ENCODE results near the gene LINC00632. TPM values are rescaled to one million over a fixed set of nuclear protein-coding genes. Genes with fewer than 3 reads are reported as not detected.

Gene LINC00632
- total RNA-seq, 2 donors from 2014 or later: 168 to 247 TPM

DNA sequence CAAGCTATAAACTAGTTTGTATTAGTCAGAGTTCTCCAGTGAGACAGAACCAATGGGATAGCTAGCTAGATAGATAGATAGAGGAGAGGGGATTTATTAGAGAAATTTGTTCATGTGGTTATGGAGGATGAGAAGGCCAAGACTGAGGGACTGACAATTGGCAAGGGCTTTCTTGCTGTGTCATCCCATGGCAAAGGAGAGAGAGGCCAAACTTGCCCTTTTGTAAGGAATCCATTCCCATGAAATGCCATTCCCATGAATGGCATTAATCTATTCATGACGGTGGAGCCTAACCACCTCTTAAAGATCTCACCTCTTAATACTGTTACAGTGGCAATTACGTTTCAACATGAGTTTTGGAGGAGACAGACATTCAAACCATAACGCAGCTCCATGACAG, 58.1 kb downstream of the LINC00632 start:
- Histone ChIP-seq H3K4me1 (ENCODE audit: control insufficient read depth, insufficient read depth, low read length) (no peaks in the 10 kb centered on the region), H3K27me3 (ENCODE audit: control insufficient read depth, insufficient read depth, low read length, poor library complexity, severe bottlenecking) (no peaks in the 10 kb centered on the region), H3K9me3 (ENCODE audit: control insufficient read depth, low read length) (peaks cover 5% of the 10 kb centered on the region), H3K27ac (ENCODE audit: low read depth, low read length) (no peak overlapping the region), H3K9ac (ENCODE audit: extremely low read depth, low read length, poor library complexity, severe bottlenecking) (no peak overlapping the region), H3K36me3 (ENCODE audit: control insufficient read depth, insufficient read depth, low read length) (peaks cover 8% of the 10 kb centered on the region), H3K4me3 (ENCODE audit: low read length) (no peak overlapping the region)
- peaks cover 17% of the 10 kb centered on the region for H3K36me3 Mint-ChIP-seq (ENCODE audit: low read depth)
- H3K27me3 Mint-ChIP-seq (ENCODE audit: insufficient read depth): peaks cover 29% of the 10 kb centered on the region
- H3K27ac Mint-ChIP-seq: no peak overlapping the region
- WGBS, 2 experiments (ENCODE audit: insufficient coverage in 1 of 2, insufficient read length in 1 of 2): 92% methylated on average over 3 of the region's 3 CpGs; no CpG with 5 or more reads in 1 of the 2 experiments
- H3K4me1 Mint-ChIP-seq: peaks cover 8% of the 10 kb centered on the region
- H3K4me3 Mint-ChIP-seq: no peak overlapping the region
- no peak for DNase-seq
- peaks cover 12% of the 10 kb centered on the region for H3K9me3 Mint-ChIP-seq
- TF ChIP-seq, protein P1, sequence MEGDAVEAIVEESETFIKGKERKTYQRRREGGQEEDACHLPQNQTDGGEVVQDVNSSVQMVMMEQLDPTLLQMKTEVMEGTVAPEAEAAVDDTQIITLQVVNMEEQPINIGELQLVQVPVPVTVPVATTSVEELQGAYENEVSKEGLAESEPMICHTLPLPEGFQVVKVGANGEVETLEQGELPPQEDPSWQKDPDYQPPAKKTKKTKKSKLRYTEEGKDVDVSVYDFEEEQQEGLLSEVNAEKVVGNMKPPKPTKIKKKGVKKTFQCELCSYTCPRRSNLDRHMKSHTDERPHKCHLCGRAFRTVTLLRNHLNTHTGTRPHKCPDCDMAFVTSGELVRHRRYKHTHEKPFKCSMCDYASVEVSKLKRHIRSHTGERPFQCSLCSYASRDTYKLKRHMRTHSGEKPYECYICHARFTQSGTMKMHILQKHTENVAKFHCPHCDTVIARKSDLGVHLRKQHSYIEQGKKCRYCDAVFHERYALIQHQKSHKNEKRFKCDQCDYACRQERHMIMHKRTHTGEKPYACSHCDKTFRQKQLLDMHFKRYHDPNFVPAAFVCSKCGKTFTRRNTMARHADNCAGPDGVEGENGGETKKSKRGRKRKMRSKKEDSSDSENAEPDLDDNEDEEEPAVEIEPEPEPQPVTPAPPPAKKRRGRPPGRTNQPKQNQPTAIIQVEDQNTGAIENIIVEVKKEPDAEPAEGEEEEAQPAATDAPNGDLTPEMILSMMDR (conservative IDR thresholded peaks at IDR 0.05): no peak

DNA sequence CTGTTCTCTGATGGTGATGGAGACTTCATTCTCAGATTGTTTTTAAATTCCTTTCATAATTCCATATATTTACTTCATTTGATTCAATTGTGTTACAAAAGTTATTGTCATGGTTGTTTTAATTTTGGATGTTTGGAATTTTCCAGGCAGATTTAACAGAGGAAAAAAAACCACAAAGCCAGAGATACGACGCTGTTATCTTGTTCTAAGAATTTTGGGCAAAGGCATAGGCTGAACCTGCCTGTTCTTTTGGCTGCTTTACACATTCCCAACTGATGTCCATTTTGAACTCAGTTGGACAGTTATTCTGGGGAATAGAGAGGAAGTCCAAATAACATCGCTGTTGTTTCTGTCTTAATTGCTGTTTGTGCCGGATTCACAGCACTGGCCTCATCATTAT, 65.7 kb downstream of the LINC00632 start:
- Histone ChIP-seq H3K4me1 (ENCODE audit: control insufficient read depth, insufficient read depth, low read length) (no peaks in the 10 kb centered on the region), H3K36me3 (ENCODE audit: control insufficient read depth, insufficient read depth, low read length) (peaks cover 25% of the 10 kb centered on the region), H3K9me3 (ENCODE audit: control insufficient read depth, low read length) (peaks cover 5% of the 10 kb centered on the region), H3K27me3 (ENCODE audit: control insufficient read depth, insufficient read depth, low read length, poor library complexity, severe bottlenecking) (no peaks in the 10 kb centered on the region), H3K9ac (ENCODE audit: extremely low read depth, low read length, poor library complexity, severe bottlenecking) (no peak overlapping the region), H3K4me3 (ENCODE audit: low read length) (no peak overlapping the region), H3K27ac (ENCODE audit: low read depth, low read length) (no peak overlapping the region)
- H3K27ac Mint-ChIP-seq: no peak overlapping the region
- H3K4me3 Mint-ChIP-seq: no peak overlapping the region
- no peaks in the 10 kb centered on the region for H3K27me3 Mint-ChIP-seq (ENCODE audit: insufficient read depth)
- no peak for DNase-seq
- peaks cover 45% of the 10 kb centered on the region for H3K36me3 Mint-ChIP-seq (ENCODE audit: low read depth)
- peaks cover 40% of the 10 kb centered on the region for H3K9me3 Mint-ChIP-seq
- WGBS, 2 experiments (ENCODE audit: insufficient coverage in 1 of 2, insufficient read length in 1 of 2): 98 to 100% methylated on average over 1 to 4 of the region's 4 CpGs
- TF ChIP-seq, protein P1 (conservative IDR thresholded peaks at IDR 0.05): no peak
- H3K4me1 Mint-ChIP-seq: no peaks in the 10 kb centered on the region

DNA sequence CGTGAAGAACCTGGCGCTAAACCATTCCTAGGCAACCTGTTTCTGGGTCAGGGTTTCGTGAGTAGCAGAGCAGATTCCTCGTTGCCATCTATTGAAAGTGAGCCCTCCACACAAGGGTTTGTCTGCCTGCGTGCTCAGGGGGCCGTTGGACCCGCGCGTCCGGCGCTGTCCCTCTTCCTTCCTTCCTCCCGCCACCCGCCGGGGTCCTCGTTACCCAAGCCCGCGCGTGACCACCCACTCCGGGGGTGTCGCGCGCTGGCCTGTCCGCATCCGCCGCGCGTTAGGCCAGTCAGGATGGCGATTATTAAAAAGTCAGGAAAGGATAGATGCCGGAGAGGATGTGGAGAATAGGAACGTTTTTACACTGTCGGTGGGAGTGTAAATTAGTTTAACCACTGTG, 66.8 kb downstream of the LINC00632 start:
- Histone ChIP-seq H3K9me3 (ENCODE audit: control insufficient read depth, low read length) (no peaks in the 10 kb centered on the region), H3K36me3 (ENCODE audit: control insufficient read depth, insufficient read depth, low read length) (peaks cover 25% of the 10 kb centered on the region), H3K4me3 (ENCODE audit: low read length) (no peak overlapping the region), H3K27ac (ENCODE audit: low read depth, low read length) (no peak overlapping the region), H3K4me1 (ENCODE audit: control insufficient read depth, insufficient read depth, low read length) (no peaks in the 10 kb centered on the region), H3K9ac (ENCODE audit: extremely low read depth, low read length, poor library complexity, severe bottlenecking) (no peak overlapping the region), H3K27me3 (ENCODE audit: control insufficient read depth, insufficient read depth, low read length, poor library complexity, severe bottlenecking) (no peaks in the 10 kb centered on the region)
- 96 to 100% methylated on average over 1 to 28 of the region's 31 CpGs for WGBS, 2 experiments (ENCODE audit: insufficient coverage in 1 of 2, insufficient read length in 1 of 2)
- H3K27ac Mint-ChIP-seq: no peak overlapping the region
- no peak for DNase-seq
- H3K36me3 Mint-ChIP-seq (ENCODE audit: low read depth): peaks cover 45% of the 10 kb centered on the region
- no peaks in the 10 kb centered on the region for H3K4me1 Mint-ChIP-seq
- no peak overlapping the region for H3K4me3 Mint-ChIP-seq
- peaks cover 35% of the 10 kb centered on the region for H3K9me3 Mint-ChIP-seq
- TF ChIP-seq, protein P1 (conservative IDR thresholded peaks at IDR 0.05): no peak
- no peaks in the 10 kb centered on the region for H3K27me3 Mint-ChIP-seq (ENCODE audit: insufficient read depth)

Measured in endodermal cell (in vitro differentiated cells).